SK-N-SH (cell line): ENCODE results near the gene RCE1. TPM values are rescaled to one million over a fixed set of nuclear protein-coding genes. Genes with fewer than 3 reads are reported as not detected.

Experiments
- CTCF ChIA-PET: fragments of 300-600, 350-600 bp; formaldehyde crosslinking; extraction: SDS; loops from one replicate; lab custom pipeline; 2021; lab: Yijun Ruan, JAX
- POLR2A ChIA-PET: fragments of 350-600 bp; sonication (Branson Sonifier 250); formaldehyde crosslinking; extraction: SDS; loops from one replicate; lab custom pipeline; 2020; ENCODE audit warnings: antibody characterized with exemption, inconsistent platforms; lab: Yijun Ruan, JAX
- DNase-seq: peaks from one replicate; pipeline ENCODE4 v3.0.0; 2012
- H2AFZ ChIP-seq: fragments of 200-600 bp; sonication (generic); 2 replicates; pipeline ENCODE4 v1.8.1; 2016; ENCODE audit warnings: antibody characterized with exemption, mild to moderate bottlenecking, low read depth
- H3F3A ChIP-seq: fragments of 200-600 bp; sonication (generic); replicated peaks from 2 replicates; pipeline ENCODE3; 2016; ENCODE audit warnings: antibody characterized with exemption, mild to moderate bottlenecking; ENCODE audit not compliant: insufficient read depth
- H3K27ac ChIP-seq, 2 experiments: fragments of 200-500 bp in 1 of 2; fragments of 200-600 bp in 1 of 2; sonication (Bioruptor generic) in 1 of 2; sonication (generic), shearing (Covaris generic) in 1 of 2; 2 replicates each; pipeline versions ENCODE4 v1.5.1 to v1.6.1; 2014 to 2016; ENCODE audit warnings: low read depth in 2 of 2, inconsistent platforms in 1 of 2, low read length in 1 of 2, mild to moderate bottlenecking in 1 of 2, mixed read lengths in 1 of 2
- H3K27me3 ChIP-seq: fragments of 200-600 bp; sonication (generic), shearing (Covaris generic); 2 replicates; pipeline ENCODE4 v1.6.1; 2016; ENCODE audit warnings: mixed run types; ENCODE audit not compliant: insufficient read depth
- H3K36me3 ChIP-seq, 2 experiments: fragments of 200-500 bp in 1 of 2; fragments of 200-600 bp in 1 of 2; sonication (Bioruptor generic) in 1 of 2; sonication (generic) in 1 of 2; replicated peaks in 1 of 2; 2 replicates each; pipeline versions ENCODE3 to v1.5.1; 2014 to 2016; ENCODE audit warnings: low read length in 1 of 2, mild to moderate bottlenecking in 1 of 2; ENCODE audit not compliant: insufficient read depth in 2 of 2, control insufficient read depth in 1 of 2
- H3K4me1 ChIP-seq, 2 experiments: fragments of 200-500 bp in 1 of 2; fragments of 200-600 bp in 1 of 2; sonication (Bioruptor generic) in 1 of 2; sonication (generic), shearing (Covaris generic) in 1 of 2; 2 replicates each; pipeline versions ENCODE4 v1.5.1 to v1.6.1; 2014 to 2016; ENCODE audit warnings: low read depth in 1 of 2, low read length in 1 of 2, mixed run types in 1 of 2; ENCODE audit not compliant: insufficient read depth in 2 of 2, control insufficient read depth in 1 of 2
- H3K4me2 ChIP-seq: fragments of 200-600 bp; sonication (generic), shearing (Covaris generic); 2 replicates; pipeline ENCODE4 v1.6.1; 2017; ENCODE audit warnings: mixed run types
- H3K4me3 ChIP-seq, 2 experiments: fragments of 200-500 bp in 1 of 2; fragments of 200-600 bp in 1 of 2; sonication (Bioruptor generic) in 1 of 2; sonication (generic), shearing (Covaris generic) in 1 of 2; 2 replicates each; pipeline versions ENCODE4 v1.5.1 to v1.8.1; 2014 to 2016; ENCODE audit warnings: low read depth in 2 of 2, inconsistent platforms in 1 of 2, low read length in 1 of 2, mild to moderate bottlenecking in 1 of 2, mixed read lengths in 1 of 2, moderate library complexity in 1 of 2
- H3K79me2 ChIP-seq: fragments of 200-600 bp; sonication (generic); 2 replicates; pipeline ENCODE4 v1.8.1; 2017; ENCODE audit warnings: mild to moderate bottlenecking; ENCODE audit not compliant: insufficient read depth
- H3K9ac ChIP-seq: fragments of 200-600 bp; sonication (generic); 2 replicates; pipeline ENCODE4 v1.6.1; 2017; ENCODE audit warnings: mixed run types
- H3K9me2 ChIP-seq: fragments of 200-600 bp; sonication (generic); 2 replicates; pipeline ENCODE4 v1.6.1; 2017; ENCODE audit warnings: mixed run types
- H3K9me3 ChIP-seq: fragments of 200-600 bp; sonication (generic); 2 replicates; pipeline ENCODE4 v1.6.1; 2017; ENCODE audit warnings: mixed run types, mild to moderate bottlenecking, moderate library complexity
- H4K20me1 ChIP-seq: fragments of 200-600 bp; sonication (generic); 2 replicates; pipeline ENCODE4 v1.6.1; 2017; ENCODE audit warnings: mild to moderate bottlenecking, mixed run types; ENCODE audit not compliant: insufficient read depth
- CHD2 ChIP-seq: fragments of 150-350 bp; IDR thresholded peaks from 2 replicates; pipeline ENCODE4 v1.6.1; 2018; ENCODE audit warnings: low read length; ENCODE audit not compliant: partially characterized antibody
- EP300 ChIP-seq, 2 experiments: IDR thresholded peaks; 2 replicates each; pipeline versions ENCODE4 v1.4.0 to v1.6.1; 2012; ENCODE audit warnings: borderline replicate concordance in 1 of 2, low read depth in 1 of 2, low read length in 1 of 2
- EZH2phosphoT487 ChIP-seq: fragments of 200-600 bp; sonication (generic); IDR thresholded peaks from 2 replicates; pipeline ENCODE4 v1.6.1; 2017; ENCODE audit warnings: low read depth, mixed run types, mild to moderate bottlenecking, antibody characterized with exemption, moderate library complexity, borderline replicate concordance
- FOSL2 ChIP-seq: IDR thresholded peaks from 2 replicates; pipeline ENCODE4 v1.4.0; 2012; ENCODE audit warnings: low read depth, mild to moderate bottlenecking, moderate library complexity, borderline replicate concordance
- FOXJ3 ChIP-seq: sonication (generic); formaldehyde crosslinking; IDR thresholded peaks from 2 replicates; pipeline ENCODE4 v1.5.1; 2020; ENCODE audit warnings: mild to moderate bottlenecking, missing genetic modification reagents
- FOXM1 ChIP-seq: IDR thresholded peaks from 2 replicates; pipeline ENCODE4 v1.4.0; 2012; ENCODE audit warnings: low read depth, mild to moderate bottlenecking
- GABPA ChIP-seq: IDR thresholded peaks from 2 replicates; pipeline ENCODE4 v1.4.0; 2012; ENCODE audit warnings: low read depth, mild to moderate bottlenecking
- GATA2 ChIP-seq: sonication (generic); formaldehyde crosslinking; IDR thresholded peaks from 2 replicates; pipeline ENCODE4 v1.5.0; 2020; ENCODE audit warnings: mild to moderate bottlenecking, missing genetic modification reagents
- MEF2A ChIP-seq: IDR thresholded peaks from 2 replicates; pipeline ENCODE4 v1.4.0; 2012; ENCODE audit warnings: low read depth, borderline replicate concordance
- MXI1 ChIP-seq: IDR thresholded peaks from 2 replicates; pipeline ENCODE4 v1.6.1; 2012; ENCODE audit warnings: mild to moderate bottlenecking, low read depth, low read length, improper control_type of control experiment
- PBX3 ChIP-seq: IDR thresholded peaks from 2 replicates; pipeline ENCODE4; 2012
- RAD21 ChIP-seq: IDR thresholded peaks from 2 replicates; pipeline ENCODE4 v1.6.1; 2012; ENCODE audit warnings: mild to moderate bottlenecking, low read length
- SIN3A ChIP-seq: IDR thresholded peaks from 2 replicates; pipeline ENCODE4 v1.6.1; 2012; ENCODE audit warnings: low read depth, mild to moderate bottlenecking, low read length, moderate library complexity, borderline replicate concordance
- TCF12 ChIP-seq: IDR thresholded peaks from 2 replicates; pipeline ENCODE4 v1.4.0; 2012
- TEAD4 ChIP-seq: IDR thresholded peaks from 2 replicates; pipeline ENCODE4 v1.4.0; 2012; ENCODE audit warnings: mild to moderate bottlenecking, borderline replicate concordance; ENCODE audit not compliant: insufficient read depth
- USF1 ChIP-seq: IDR thresholded peaks from 2 replicates; pipeline ENCODE4 v1.4.0; 2012; ENCODE audit warnings: low read depth, borderline replicate concordance
- YY1 ChIP-seq: IDR thresholded peaks from 2 replicates; pipeline ENCODE4 v1.4.0; 2012; ENCODE audit warnings: low read depth, mild to moderate bottlenecking
- WGBS: methylation state at CpG from one replicate; pipeline ENCODE4 v1.1.6; 2017; ENCODE audit warnings: low lambda C conversion rate; 5-methylcytosine and 5-hydroxymethylcytosine counted together
- polyA plus RNA-seq, 3 experiments: library from polyadenylated mRNA; depleted of rRNA; stranded (reverse); fragments of >200 nt; gene quantifications; 2 replicates each; pipeline ENCODE4 v1.2.3, GENCODE V29; 2012

RCE1 gene
- polyA plus RNA-seq, 1 of the 3 experiments (the other 2 are of a cell fraction) = 25.0 TPM

GRCh38 chr11:66870616-66871520 lies 27.6 kb downstream of the RCE1 start:
- Histone ChIP-seq H3K9ac (no peak overlapping the region), H2AFZ (no peak overlapping the region), H3K27ac (no peak overlapping the region), H3K4me3 (no peak overlapping the region), H3K9me3 (no peaks in the 10 kb centered on the region), H3K4me1 (no peaks in the 10 kb centered on the region), H3K79me2 (no peaks in the 10 kb centered on the region), H3K27me3 (no peaks in the 10 kb centered on the region), H3K4me2 (no peak overlapping the region), H4K20me1 (no peaks in the 10 kb centered on the region), H3F3A (no peaks in the 10 kb centered on the region), H3K36me3 (no peaks in the 10 kb centered on the region), H3K9me2 (no peaks in the 10 kb centered on the region)
- DNase-seq = no peak
- POLR2A ChIA-PET = no interaction called here
- TF ChIP-seq GABPA = no peak
- TF ChIP-seq SIN3A = no peak
- no peak for TF ChIP-seq FOXJ3 (CRISPR knock-in tag)
- TF ChIP-seq FOSL2 = no peak
- no peak for TF ChIP-seq USF1
- no peak for TF ChIP-seq RAD21
- TF ChIP-seq CHD2 = no peak
- no peak for TF ChIP-seq GATA2 (CRISPR knock-in tag)
- TF ChIP-seq, all 33 proteins: peak for 0
- CTCF ChIA-PET = interaction anchor here (0.7 to 2.0 kb wide), 4 partner anchors 12 to 33 kb away, joined by 3 to 8 read pairs (median 3); no protein-coding TSS in a partner anchor
- WGBS = 93% methylated on average over 21 of the region's 39 CpGs

- no peaks in the 10 kb centered on the region; a peak in 1 of 4 replicates for H3K4me1 ChIP-seq
- H3K4me2 ChIP-seq = no peak overlapping the region
- no peak for TF ChIP-seq EZH2phosphoT487
- no peak for TF ChIP-seq USF1
- no peak for TF ChIP-seq YY1
- TF ChIP-seq PBX3 = no peak
- no peak for TF ChIP-seq TCF12
- TF ChIP-seq FOXM1 = no peak
- no peak for TF ChIP-seq EP300 (IDR thresholded peaks at IDR 0.05; ENCODE audit: borderline replicate concordance in 1 of 2, low read depth in 1 of 2, low read length in 1 of 2)
- no peak for TF ChIP-seq CHD2
- no peak for TF ChIP-seq MXI1
- TF ChIP-seq RAD21 = no peak
- no peak for TF ChIP-seq GATA2 (CRISPR knock-in tag)
- no peak for TF ChIP-seq TEAD4
- no peak for TF ChIP-seq MEF2A
- H3K27ac ChIP-seq = no peak overlapping the region
- H3F3A ChIP-seq = no peaks in the 10 kb centered on the region
- ChIA-PET CTCF (interaction anchor here (0.8 to 2.0 kb wide), 4 partner anchors 12 to 105 kb away, joined by 3 to 8 read pairs (median 4); no protein-coding TSS in a partner anchor), POLR2A (no interaction called here)
- no peaks in the 10 kb centered on the region for H3K27me3 ChIP-seq
- H3K79me2 ChIP-seq = no peaks in the 10 kb centered on the region
- H3K9me3 ChIP-seq = no peaks in the 10 kb centered on the region
- H3K9ac ChIP-seq = no peak overlapping the region
- no peak for DNase-seq
- no peaks in the 10 kb centered on the region for H4K20me1 ChIP-seq
- H3K4me3 ChIP-seq = no peak overlapping the region
- no peaks in the 10 kb centered on the region for H3K36me3 ChIP-seq
- 100% methylated on average over 13 of the region's 18 CpGs for WGBS
- no peaks in the 10 kb centered on the region for H3K9me2 ChIP-seq
- H2AFZ ChIP-seq = no peak overlapping the region
Measured at GRCh38 chr11:66871521-66871901, 28.3 kb downstream of the RCE1 start.
